NCI-H2081 treated with DMSO at 0.1 percent for 48 hours (cell line): ENCODE data around the gene SRGAP3.

ENCODE experiments used
- DNase-seq: peaks from one replicate; lab custom pipeline; 2025; lab: John Stamatoyannopoulos, UW

SRGAP3 gene

DNA sequence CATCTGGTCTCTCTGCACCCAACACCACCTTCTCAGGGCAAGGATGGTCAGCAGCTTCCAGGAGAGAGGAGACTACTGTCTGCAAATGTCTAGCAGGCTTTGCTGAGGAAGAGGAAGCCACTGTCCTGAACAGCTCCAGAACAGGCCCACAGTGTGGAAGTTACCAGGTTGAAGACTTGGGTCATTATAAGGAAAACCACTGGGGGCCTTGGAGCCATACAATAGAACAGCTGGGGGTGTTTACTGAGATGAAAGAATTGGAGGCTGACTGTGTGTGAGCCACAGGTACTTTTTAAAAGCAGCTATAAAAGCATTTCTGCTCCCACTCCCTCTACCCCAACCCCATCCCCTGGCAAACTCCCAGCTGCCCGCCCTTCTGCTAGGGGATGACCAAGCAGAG is 24.2 kb downstream of the SRGAP3 start:
- DNase-seq = no peak

DNA sequence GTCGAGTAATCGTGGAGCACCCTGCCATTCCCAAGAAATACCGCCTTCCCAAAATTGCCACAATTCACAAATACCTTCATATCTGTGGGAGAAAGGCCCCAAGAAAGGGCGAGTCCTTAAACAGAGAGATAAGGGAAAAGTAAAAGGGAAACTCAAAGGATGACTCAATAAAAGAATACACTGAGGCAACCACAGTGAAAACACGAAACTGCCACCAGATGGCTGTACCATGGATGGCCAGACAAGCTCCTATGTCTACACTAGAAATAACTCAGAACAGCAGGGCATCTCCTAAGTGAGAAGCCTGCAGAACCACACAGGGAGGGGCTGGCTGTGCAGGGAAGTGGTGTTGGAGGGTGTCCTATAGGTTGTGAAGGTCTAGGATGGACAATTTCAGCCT is 25.0 kb downstream of the SRGAP3 start:
- DNase-seq = no peak

DNA sequence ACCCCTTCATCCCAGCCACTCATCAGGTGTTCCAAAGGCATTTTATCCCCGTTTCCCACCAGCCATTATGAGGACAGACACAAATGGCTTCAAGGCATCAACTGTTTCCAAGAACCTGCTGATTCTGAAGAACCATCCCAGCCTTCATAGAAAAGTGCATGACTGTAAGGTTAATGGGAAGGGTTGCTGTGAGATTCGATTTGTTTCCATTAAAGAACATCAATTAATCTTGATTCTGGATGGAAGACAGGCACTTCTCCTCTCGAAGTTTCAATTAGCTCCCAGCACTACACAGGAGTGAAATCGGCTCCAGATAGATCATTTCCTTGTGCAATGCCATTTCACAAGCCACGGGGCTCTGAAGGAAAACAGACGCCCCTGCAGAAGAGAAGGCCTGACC is 25.8 kb downstream of the SRGAP3 start:
- DNase-seq = no peak

DNA sequence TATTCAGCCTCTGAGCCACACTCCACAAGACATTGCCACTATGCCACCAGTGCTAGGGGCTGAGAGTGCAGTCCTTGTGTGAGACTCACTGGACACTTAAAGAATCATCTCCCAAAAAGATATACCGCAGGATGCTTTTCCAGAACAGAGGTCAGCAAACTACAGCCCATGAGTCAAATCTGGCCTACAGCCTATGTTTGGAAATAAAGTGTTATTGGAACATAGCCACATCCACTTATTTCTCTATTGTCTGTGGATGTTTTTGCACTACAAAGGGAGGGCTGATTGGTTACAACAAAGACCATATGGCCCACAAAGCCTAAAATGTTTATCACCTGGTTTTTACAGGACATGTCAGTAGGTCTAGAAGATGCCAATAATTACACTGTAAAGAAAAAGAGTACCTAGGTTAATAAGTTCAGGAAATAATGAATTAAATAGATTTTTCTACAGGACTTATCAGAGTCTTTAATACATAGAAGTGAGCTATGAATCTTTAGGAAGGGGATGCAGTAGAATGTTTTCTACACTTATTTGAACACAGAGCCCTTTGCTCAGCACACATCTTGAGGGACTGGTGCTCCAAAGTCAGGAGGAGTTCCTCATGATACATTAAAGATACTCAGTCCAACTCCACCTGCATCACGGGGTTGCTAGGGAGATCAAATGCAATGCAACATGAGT is 26.3 kb downstream of the SRGAP3 start:
- no peak for DNase-seq

DNA sequence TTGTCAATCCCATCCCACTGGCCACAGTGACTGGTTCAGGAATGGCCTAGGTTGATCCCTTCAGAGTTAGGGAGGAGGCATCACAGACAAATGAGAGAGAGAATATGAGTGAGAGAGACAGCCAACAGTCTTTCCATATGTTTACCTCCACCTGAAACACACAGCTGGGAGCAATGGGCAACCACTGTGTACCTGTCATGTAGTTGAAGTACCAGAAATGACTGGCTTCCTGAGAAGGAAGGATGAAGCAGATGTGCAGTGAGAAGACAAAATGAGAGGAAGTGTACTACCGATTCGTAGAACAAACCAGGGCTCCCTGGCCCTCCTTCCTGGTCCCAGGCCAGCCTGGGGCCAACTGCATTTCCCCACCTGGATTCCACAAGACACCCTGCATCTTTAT is 27.4 kb downstream of the SRGAP3 start:
- no peak for DNase-seq

DNA sequence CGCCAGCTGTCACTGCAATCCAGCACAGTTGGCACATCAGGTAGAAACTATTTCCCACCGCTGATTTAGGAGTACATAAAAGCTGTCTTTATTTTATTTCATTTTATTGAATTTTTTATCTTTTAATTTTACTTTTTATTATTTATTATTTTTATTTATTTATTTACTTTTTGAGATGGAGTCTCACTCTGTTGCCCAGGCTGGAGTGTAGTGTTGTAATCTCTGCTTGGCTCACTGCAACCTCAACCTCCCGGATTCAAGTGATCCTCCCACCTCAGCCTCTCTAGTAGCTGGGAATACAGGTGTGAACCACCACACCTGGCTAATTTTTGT is 31.0 kb downstream of the SRGAP3 start:
- DNase-seq = no peak

DNA sequence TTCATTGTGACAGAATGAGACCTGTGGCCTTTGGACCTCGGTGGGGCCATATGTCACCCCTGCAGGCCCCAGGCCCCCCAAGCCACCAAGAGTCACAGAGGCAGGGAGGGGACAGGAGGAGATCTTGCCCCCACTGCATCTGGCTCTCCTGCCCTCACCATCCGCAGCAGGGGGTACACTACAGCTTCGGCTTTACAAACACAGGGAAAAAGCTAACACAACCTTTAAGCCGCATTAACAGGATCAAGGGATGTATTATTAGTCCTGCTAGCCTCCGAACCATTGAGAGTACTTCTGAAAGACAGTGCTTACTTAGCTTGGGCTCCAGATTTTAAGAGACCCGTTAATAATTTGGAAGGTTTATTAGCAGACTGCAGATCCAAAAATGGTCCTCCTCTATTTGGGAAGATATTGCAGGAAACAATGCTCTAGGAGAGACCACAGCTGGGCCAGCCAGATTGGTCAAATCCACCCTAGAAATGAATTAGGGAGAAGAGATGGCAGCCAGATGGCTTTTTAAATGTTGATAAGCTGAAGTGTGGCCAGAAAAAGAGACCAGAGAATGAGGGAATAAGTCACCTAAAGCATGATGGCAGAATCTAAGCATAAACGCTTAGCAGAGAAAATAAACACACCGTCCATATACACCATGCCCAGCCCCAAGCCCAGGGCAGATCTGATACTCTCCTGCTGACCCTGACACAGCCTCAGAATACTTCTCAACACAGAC is 31.5 kb downstream of the SRGAP3 start:
- DNase-seq = no peak

DNA sequence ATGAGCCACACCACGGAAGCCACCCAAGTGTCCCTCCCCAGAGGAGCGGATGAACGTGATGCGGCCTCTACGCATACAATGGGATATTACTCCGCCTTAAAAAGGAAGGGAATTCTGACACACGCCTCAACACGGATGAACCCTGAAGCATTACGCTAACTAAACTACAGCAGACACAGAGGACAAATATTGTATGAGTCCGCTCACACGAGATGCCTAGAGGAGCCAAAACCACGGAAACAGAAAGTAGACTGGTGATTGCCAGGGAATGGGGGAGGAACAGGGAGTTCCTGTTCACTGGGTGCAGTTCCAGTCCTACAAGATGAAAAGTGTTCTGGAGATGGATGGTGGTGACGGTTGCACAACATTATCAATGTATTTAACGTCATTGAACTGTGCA is 32.7 kb downstream of the SRGAP3 start:
- DNase-seq = no peak

DNA sequence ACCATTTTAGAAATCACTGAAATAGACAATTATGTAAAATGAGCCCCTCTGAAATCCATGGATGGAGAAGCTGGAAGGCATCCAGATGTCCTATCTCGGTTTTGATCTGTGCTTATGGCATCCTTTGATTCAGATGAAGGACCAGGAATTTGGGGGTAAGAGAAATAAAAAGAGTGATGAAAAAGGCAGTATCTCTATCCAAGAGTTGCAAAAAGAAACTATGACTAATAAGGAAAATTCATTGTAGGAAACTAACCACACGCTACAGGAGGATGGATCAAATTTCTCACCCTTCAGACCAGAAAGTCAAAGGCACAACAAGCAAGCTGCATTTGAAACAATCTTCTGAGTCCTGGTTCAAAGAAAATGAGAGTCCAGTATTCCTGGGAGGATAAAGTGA is 34.8 kb downstream of the SRGAP3 start:
- DNase-seq = no peak

DNA sequence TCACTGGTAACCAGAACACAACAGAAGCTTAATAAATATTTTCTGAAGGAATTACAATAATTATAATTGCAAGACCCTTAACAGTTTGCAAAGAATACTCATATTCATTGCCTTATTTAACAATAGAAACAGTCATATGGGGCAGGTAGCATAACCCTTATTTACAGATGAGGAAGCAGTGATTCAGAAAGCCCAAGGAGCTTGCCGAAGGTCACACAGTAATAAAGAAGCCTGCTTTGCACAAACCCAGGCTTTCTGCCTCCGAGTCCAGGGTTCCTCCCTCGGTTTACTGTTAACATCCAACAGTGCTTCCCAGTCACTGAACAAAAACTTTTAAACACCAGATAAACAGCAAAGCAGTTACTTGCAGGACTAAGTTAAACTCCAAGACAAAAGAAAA is 35.3 kb downstream of the SRGAP3 start:
- DNase-seq = no peak

DNA sequence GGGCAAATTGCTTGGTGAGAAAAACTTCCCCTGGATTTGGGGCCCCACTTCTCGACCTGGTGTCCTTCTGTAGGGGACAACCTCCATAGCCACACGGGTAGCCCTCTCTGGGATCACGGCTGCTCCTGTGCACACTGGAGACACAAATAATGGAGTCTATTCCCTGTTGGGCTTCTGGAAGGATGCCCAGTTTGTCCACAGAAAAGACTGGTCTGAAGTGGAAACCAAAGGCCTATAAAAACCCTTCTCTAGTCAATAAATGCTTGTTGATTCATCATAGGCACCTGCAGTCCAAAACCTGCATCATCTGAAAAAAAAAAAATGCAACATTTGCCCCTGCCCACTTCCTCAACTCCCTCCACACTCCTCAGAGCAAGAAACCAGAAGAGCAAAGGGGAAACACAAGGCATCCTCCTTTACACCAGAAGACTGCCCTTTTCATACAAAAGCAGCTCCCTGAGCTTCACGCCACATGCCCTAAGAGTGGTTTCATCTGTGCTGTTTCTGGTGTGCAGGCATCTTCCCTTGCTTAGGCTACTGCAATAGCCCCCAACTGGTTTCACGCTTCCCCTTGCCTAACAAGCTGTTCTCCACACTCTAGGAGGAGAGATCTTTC is 36.3 kb downstream of the SRGAP3 start:
- DNase-seq = no peak

DNA sequence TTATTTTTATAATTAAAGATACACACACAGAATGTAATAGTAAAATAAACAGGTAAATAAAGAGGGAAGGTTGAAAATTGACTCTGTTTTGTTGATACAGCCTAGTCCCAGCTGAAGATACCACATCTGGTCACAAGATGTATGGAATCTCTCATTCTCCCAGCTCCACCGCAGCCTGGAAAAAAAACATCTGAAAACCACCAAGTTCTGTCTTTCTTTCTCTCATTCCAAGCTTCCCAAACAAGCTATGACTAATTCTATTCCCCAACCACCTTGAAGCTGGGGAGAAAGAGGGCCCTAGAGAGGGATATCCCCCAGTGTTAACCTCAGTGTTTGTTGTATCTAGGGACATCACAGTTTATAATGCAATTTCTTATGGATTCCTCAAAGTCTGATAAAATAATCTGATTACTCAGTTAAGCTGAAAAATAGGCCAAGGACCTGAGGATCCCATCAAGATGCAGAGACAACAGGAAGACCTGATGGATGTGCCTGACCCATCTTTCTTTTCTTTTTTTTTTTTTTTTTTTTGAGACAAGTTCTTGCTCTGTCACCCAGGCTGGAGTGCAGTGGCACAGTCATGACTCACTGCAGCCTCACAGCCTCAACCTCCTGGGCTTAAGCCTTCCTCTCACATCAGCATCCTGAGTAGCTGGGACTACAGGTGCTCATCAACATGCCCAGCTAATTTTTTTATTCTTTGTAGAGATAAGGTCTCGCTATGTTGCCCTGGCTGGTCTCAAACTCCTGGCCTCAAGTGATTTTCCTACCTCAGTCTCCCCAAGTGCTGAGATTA is 38.1 kb downstream of the SRGAP3 start:
- no peak for DNase-seq

DNA sequence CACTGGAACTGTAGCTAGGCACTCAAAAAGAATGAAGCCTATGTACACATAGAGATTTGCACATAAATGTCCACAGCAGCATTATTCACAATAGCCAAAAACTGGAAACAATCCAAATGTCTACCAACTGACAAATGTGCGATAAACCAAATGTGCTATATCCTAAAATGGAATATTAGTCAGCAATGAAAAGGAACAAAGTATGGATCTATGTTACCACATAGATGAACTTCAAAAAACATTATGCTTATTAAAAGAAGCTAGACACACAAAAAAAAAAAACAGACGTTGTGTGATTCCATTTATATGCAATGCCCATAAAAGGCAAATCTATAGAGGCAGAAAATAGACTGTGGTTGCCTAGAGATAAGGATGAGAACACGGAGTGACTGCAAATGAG is 39.7 kb downstream of the SRGAP3 start:
- DNase-seq = no peak

DNA sequence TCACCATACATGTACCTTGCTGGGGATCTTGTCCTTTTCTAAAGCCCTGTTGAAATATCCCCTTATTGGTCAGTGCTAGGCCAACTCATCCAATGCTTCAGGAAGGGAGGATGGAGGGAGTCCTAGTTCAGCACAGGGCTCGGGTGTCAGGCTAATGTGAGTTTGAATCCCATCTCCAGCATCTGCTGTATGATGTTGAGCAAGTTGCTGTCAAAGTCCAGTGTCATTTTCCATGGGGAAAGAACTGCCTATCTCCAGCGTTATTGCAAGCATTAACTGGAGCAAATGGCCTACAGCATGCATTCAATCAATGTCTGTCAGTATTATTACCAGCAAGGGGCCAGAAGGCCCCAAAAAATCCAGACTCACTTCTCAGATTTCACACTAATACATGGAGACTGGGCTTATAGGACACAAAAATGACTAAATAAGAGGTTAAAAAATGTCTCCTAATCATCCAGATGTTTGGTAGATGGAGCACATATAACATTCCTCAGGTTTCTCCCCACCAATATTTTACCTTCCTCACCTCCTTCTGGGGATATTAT is 40.8 kb downstream of the SRGAP3 start:
- DNase-seq = no peak

DNA sequence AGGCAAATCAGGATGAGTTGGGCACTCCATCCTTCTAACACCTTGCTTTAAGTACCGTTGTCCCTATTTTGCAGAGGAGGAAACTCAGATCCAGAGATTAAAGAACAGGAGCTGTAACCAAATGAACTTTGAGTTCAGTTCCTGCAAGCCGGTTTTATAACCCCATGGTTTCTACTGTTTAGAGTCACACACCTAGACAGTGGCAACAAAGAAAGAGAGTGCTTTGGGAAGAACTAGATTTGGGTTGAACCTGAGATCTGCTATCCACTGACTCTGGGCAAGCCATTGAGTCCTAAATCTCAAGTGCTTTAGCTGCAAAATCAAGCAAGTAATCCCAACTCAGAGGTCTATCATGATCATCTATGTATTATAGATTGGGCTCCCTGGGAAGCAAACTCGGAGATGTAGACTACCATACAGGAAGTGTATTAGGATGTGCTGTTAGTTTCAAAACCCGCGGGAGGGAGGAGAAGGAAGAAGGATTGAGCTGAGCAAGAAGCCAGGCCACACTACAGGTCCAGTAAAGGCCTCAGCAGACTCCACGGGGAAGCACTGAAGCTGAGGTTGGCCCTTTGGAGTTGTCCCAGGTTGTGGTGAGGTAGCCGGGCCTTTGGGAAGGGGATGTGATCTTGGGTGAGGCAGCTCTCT is 42.2 kb downstream of the SRGAP3 start:
- no peak for DNase-seq

DNA sequence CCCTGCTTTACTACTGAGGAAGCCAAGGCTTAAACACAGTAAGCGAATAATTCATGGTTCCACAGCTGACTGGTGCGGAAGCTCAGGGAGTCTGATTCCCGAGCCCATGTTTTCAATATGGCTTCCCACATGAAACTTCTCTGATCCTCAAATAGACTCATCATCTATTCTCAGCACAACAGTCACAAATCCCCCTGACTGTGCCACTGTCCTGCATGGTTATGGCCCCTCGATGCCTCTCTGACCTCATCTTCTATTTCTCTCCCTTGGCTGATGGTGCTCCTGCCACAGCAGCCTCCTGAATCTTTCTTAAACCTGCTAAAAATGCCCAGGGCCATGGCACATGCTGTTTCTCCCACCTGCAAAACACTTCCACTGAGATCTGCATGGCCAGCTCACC is 43.2 kb downstream of the SRGAP3 start:
- DNase-seq = no peak

DNA sequence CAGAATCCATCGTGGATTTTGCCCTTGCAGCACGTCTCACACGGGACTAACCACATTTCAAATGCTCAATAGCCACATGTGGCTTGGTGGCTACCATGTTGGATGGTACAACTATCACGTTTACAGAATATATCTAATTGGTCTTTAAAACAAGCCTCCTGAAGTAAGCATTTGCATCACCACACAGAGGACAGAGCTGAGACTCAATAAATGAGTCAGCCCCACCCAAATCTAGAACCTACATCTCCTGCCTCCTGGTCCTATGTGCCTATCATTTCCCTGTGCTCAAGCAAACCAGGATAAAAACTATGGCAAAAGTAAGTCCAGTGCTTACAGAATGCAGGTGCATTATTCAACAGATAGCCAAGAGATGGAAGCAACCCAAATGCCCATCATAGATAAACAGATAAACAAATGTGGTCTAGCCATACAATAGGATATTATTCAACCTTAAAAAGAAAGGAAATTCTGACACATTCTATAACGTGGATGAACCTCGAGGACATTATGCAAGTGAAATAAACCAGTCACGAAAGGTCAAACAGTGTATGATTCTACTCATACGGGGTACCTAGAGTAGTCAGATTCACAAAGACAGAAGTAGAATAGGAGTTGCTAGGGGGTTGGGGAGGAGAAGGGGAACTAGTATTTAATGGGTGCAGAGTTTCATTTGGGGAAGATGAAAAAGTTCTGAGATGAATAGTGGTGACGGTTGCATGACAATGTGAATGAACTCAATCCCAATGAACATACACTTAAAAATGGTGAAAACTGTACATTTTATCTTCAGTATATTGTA is 43.9 kb downstream of the SRGAP3 start:
- no peak for DNase-seq

DNA sequence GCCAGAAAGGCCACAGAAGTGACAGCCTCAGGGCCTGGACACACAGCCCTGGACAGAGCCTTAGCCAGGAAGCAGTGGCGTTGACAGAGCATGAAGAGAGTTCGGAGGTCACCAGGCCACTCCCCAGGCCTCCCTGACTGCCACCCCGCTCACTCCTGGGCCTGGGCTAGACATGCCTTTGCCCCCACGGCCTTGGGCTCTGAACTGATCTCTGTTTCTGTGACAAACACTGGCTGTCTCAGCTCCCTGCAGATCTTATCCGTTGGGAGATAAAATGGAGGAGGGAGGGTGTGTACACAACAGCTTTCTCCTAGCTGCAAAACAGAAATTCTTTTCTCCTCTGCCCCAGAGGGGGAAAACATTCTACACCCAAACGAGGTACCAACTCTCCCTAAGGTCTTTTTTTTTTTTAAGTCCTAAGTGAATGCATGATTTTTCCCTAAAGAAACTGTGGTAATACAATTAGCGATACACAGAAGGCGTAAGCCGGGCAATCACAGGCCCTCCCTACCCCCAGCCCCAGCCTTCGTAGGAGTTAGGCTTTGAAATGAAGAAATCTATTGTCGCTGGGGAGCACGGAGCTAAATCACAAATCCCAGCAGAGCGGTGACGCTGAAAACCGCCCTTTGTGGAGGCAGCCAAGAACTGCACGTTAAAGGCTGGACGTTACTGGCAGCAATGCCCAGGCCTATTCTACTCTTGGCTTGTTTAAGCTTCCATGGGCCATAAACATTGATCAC is 45.0 kb downstream of the SRGAP3 start:
- no peak for DNase-seq

DNA sequence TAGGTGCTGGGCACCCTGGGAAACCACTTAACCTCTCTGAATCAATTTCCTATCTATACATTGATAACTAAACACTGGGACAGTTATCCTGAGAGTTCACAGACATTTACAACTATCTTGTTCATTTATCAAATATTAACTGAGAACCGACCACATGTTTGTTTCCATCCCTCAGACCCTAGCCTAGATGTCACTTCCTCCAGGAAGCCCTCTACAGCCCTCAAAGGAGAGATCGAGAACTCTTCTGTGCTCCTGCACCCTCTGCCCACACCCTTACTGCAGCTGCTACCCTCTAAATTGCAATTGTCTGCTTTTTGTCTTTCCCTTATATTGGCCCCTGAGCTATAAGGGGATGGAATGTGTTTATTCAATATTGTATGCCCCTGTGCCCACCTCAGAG is 46.1 kb downstream of the SRGAP3 start:
- no peak for DNase-seq

DNA sequence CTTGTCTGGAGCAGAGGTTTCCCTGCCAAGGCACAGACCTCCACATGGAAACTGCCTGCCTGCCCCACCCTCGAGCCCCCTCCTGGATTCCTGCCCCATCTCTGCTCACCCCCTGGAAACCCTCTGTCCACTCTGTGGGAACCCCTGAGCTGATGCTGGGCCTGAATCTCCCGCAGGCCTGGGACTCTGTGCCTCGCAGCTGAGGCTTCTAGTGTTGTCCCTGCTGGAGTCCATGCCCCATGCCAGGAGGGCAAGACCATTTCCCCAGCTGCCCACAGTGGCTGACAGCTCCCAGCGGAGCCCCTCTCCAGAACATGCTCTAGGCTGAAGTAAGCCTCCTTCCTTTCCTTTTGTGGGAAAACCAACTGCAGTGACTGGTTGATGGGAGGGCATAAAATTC is 46.9 kb downstream of the SRGAP3 start:
- DNase-seq = no peak

DNA sequence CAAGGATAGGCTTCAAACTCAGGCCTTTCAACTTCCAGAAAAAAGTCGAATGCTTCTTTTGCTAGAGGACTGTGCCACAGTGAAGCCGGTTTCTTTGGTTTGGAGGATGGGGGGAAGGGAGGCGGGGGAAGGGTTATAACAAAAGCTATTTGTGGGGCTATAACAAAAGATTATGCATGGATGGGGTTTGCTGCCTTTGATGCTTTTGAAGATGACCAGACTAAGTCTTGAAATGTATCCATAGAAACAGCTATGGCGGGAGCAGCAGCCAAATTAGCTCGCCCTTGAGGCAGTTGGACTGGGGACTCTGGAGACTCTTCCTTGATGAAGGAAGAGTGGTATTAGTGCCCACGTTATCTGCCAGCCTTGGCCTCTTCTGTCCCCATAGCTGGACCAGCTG is 47.5 kb downstream of the SRGAP3 start:
- DNase-seq = no peak
